HG02938 (cell line): Measurements from ENCODE around the gene SLC18A3.

Experiments
- ATAC-seq: cut with Tn5 transposase; IDR thresholded peaks from one replicate; pipeline ENCODE4 v1.9.1; 2021; ENCODE audit warnings: mild to moderate bottlenecking, moderate library complexity; ENCODE audit not compliant: unreplicated experiment

Gene SLC18A3

DNA sequence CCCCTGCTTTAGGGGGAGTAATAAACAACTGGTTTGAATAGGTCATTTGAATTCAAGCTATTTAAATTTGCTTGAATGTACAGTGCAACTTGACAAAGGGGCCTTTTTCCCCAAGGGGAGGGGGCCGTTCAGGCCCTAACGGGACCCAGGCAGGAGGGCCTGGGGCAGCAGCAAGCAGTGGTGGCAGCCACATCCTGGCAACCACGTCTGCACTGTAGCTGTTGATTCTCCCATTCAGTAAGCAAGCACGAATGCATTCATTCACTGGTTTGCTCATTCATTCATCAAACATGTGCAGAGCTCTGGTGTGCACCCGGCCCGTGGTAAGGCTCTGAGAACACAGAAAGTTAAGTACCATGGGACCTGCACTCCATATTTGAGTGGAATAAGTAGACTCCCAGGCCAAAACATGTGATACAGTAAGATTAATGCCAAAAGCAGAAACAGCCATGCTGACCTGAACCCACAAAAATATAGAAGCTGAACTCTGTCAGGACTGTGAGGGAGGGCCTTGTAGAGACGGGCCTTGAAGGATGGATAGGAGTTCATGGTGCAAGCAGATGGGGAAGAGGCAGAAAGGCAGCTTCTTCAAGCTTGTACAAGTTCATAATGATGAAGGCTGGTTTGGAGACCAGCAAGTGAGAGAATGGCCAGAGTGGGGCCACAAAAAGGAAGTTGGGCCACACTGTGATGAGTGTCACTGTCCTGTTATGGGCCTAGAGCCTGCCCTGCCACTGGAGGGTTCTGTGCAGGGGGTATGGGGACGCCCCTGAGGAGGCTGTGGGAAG is 40.0 kb downstream of the SLC18A3 start:
- ATAC-seq, result no peak

- no peak for ATAC-seq
Measured at GRCh38 chr10:49650724-49651034, 40.6 kb downstream of the SLC18A3 start.

- no peak for ATAC-seq
Measured at GRCh38 chr10:49651039-49651835, 41.1 kb downstream of the SLC18A3 start.

GRCh38 chr10:49651917-49652316 is 41.8 kb downstream of the SLC18A3 start:
- no peak for ATAC-seq

GRCh38 chr10:49652421-49653272 is 42.5 kb downstream of the SLC18A3 start:
- ATAC-seq, result no peak

DNA sequence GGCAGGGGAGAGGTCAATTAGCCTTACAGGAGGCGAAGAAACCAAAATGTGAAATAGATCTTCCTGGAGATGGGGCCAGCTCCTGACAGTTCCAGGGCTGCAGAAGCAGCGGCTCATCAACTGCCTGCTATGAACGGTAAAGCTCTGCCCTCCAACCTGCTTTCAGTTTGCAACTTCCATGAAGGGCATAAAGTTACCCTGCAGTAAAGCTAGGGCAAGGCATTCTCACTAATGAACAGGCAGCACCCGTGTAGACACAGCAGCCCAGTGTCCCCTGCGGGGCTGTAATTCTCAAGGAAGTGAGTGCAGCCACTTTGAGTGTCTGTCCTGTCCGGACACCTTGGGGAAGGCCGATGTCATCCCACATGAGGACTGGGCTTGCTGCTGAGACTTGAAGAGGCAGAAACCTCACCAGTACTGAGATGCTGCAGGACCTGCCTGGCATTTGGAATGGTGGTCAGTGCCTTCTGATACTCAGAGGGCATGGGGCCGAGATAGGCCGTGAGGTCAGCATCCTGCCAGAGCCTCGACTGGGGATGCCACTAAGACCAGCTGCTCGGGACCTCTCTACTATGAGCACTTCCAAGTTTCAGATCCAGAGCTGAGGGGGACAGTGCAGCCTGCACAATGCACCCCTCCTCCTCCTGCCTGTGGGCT is 43.3 kb downstream of the SLC18A3 start:
- ATAC-seq, result no peak

GRCh38 chr10:49654036-49654693 is 44.1 kb downstream of the SLC18A3 start:
- no peak for ATAC-seq

DNA sequence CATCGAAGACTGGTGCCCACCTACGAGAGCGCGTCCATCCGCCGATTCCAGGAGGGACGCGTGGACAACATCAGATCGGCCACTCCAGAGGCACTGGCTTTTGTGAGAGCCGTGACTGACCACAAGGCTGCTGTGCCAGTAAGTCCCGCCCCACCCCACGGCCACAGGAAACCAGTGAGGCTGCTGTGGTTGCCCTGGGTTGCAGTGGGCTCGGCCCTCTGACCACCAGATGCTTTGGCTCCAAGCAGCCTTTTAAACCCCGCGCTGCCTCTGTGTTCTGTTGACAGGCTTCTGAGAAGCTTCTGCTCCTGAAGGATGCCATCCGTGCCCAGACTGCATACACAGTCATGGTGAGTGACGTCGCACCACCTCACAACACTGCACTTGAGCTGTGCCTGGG is 45.0 kb downstream of the SLC18A3 start:
- no peak for ATAC-seq

DNA sequence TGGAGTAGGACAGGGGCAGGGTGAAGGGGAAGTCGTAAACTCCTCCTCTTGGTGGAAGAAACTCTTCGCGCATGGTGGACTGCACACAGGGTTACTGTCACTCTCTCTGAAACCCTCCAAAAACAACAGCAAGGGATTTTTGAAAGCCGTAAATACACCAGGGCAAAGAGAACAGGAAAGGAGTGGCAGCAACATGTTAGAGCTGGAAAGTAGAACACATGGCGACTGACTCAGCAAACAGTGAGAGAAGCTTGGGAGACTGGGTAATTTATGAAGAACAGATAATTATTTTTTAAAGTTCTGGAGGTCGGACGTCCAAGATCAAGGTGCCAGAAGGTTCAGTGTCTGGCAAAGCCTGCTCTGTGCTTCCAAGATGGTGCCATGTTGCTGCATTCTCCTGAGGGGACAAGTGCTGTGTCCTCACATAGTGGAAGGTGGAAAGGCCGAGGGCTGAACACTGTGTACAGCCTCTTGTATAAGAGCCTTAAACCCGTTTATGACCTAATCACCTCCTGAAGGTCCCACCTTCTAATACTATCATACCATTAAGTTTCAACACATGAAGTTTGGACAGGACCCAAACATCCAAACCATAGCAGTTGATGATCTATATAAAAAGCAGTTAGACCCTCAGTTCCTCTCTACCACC is 46.9 kb downstream of the SLC18A3 start:
- ATAC-seq, result no peak

DNA sequence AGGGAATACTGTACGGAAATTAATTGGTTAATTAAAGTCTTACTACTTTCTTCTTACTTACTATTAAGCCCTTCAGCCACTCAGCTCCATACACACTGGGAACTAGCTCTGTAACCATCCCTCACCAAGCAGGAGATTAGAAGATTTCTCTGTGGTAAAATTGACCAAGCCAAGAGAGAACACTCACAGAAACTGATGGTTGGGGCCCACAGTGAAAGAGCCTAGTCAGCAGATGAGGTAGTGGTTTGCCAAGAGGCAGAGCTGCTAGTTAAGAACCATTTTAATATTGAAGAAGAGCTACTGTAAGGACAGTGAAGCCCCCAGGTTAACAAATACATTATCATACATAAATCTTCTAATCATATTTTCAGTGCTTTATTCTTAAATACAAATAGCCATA is 47.5 kb downstream of the SLC18A3 start:
- ATAC-seq, result no peak

GRCh38 chr10:49661140-49661856 is 51.2 kb downstream of the SLC18A3 start:
- ATAC-seq, result no peak
